GM12878 (cell line): ENCODE results near the gene NUAK2. TPM values are rescaled to one million over a fixed set of nuclear protein-coding genes. Genes with fewer than 3 reads are reported as not detected.

Experiments
- ATAC-seq: fragments of 200-7000 bp; cut with Tn5 transposase; 3 replicates; pipeline ENCODE4 v1.9.1; 2020; ENCODE audit warnings: mild to moderate bottlenecking, moderate library complexity
- BruUV-seq: library from RNA; stranded (reverse); fragments of 400-500 nt; replicated peaks from 2 replicates; lab custom pipeline; 2021; lab: Mats Ljungman, UMichigan
- CTCF ChIA-PET: fragments of 300-600 bp; sonication (Branson Sonifier 250); formaldehyde crosslinking; extraction: SDS; loops from one replicate; lab custom pipeline; 2021; ENCODE audit warnings: inconsistent platforms; lab: Yijun Ruan, JAX
- POLR2A ChIA-PET: fragments of 350-600 bp; formaldehyde crosslinking; extraction: SDS; loops from one replicate; lab custom pipeline; 2021; ENCODE audit warnings: inconsistent platforms; lab: Charles Lee
- RAD21 ChIA-PET: fragments of 300-600 bp; sonication (Branson Sonifier 250); formaldehyde crosslinking; loops from one replicate; lab custom pipeline; 2023; ENCODE audit warnings: antibody characterized with exemption; ENCODE audit not compliant: unreplicated experiment; lab: Charles Lee
- SMC1A ChIA-PET: fragments of 300-600 bp; sonication (Branson Sonifier 250); formaldehyde crosslinking; loops from one replicate; lab custom pipeline; 2023; ENCODE audit not compliant: unreplicated experiment, uncharacterized antibody; lab: Charles Lee
- DNase-seq: peaks from one replicate; pipeline ENCODE4 v3.0.0-alpha.2; 2011; ENCODE audit warnings: low read depth, low spot score
- FAIRE-seq: peaks from 3 replicates; lab custom pipeline; 2011; peaks lifted over from hg19 to GRCh38; lab: Jason Lieb, UNC
- H2AFZ ChIP-seq: 2 replicates; pipeline ENCODE4 v1.6.0; 2011; ENCODE audit warnings: low read depth, low read length, control low read depth; ENCODE audit not compliant: control insufficient read depth
- H3K27ac ChIP-seq: 2 replicates; pipeline ENCODE4 v1.5.1; 2011; ENCODE audit warnings: control low read depth; ENCODE audit not compliant: control insufficient read depth, insufficient read depth
- H3K27me3 ChIP-seq, 2 experiments: replicated peaks in 1 of 2; 2 replicates each; pipeline versions ENCODE4 v1.6.0 to v1.6.1; 2011; ENCODE audit warnings: low read length in 1 of 2; ENCODE audit not compliant: control insufficient read depth in 2 of 2, insufficient read depth in 2 of 2
- H3K36me3 ChIP-seq, 2 experiments: 2 replicates each; pipeline ENCODE4 v1.5.1; 2011; ENCODE audit warnings: low read length in 1 of 2; ENCODE audit not compliant: control insufficient read depth in 2 of 2, insufficient read depth in 2 of 2
- H3K4me1 ChIP-seq: 2 replicates; pipeline ENCODE4 v1.6.1; 2011; ENCODE audit warnings: mild to moderate bottlenecking, low read length, moderate library complexity, mixed read lengths; ENCODE audit not compliant: control insufficient read depth, insufficient read depth
- H3K4me2 ChIP-seq: 2 replicates; pipeline ENCODE4 v1.6.0; 2011; ENCODE audit warnings: control low read depth; ENCODE audit not compliant: control insufficient read depth, insufficient read depth
- H3K4me3 ChIP-seq: fragments of 200-600 bp; sonication (generic); 2 replicates; pipeline ENCODE4 v1.5.1; 2016
- H3K79me2 ChIP-seq: 2 replicates; pipeline ENCODE4 v1.6.0; 2011; ENCODE audit warnings: low read length; ENCODE audit not compliant: control insufficient read depth, insufficient read depth
- H3K9ac ChIP-seq: 2 replicates; pipeline ENCODE4 v1.8.0; 2011; ENCODE audit warnings: low read length, control low read depth, mixed read lengths; ENCODE audit not compliant: control insufficient read depth, insufficient read depth
- H3K9me3 ChIP-seq: replicated peaks from 3 replicates; pipeline ENCODE4 v1.5.1; 2011; ENCODE audit warnings: mild to moderate bottlenecking, low read length; ENCODE audit not compliant: control insufficient read depth, insufficient read depth
- H4K20me1 ChIP-seq: 2 replicates; pipeline ENCODE4 v1.6.0; 2011; ENCODE audit not compliant: control insufficient read depth, insufficient read depth
- ATF2 ChIP-seq: IDR thresholded peaks from 2 replicates; pipeline ENCODE4 v1.6.1; 2012; ENCODE audit warnings: low read length, inconsistent platforms
- EED ChIP-seq: sonication (generic); IDR thresholded peaks from 2 replicates; pipeline ENCODE4 v1.6.1; 2016; ENCODE audit warnings: antibody characterized with exemption, low read depth
- EGR1 ChIP-seq, 2 experiments: IDR thresholded peaks; 1 replicate in 1 of 2; 2 replicates in 1 of 2; pipeline ENCODE4 v1.6.1; 2011 to 2012; ENCODE audit warnings: low read depth in 2 of 2, low read length in 2 of 2, borderline replicate concordance in 1 of 2, mild to moderate bottlenecking in 1 of 2, moderate library complexity in 1 of 2
- GABPA ChIP-seq: IDR thresholded peaks from 2 replicates; pipeline ENCODE4 v1.6.1; 2014; ENCODE audit warnings: antibody characterized with exemption, low read depth, mild to moderate bottlenecking, inconsistent platforms
- IKZF2 ChIP-seq, 2 experiments: fragments of 450-650 bp; IDR thresholded peaks; 2 replicates each; pipeline ENCODE4 v1.6.1; 2017; ENCODE audit warnings: mild to moderate bottlenecking in 2 of 2, moderate library complexity in 2 of 2
- JUNB ChIP-seq: IDR thresholded peaks from 2 replicates; pipeline ENCODE4 v1.6.1; 2016; ENCODE audit warnings: antibody characterized with exemption, mild to moderate bottlenecking
- LARP7 ChIP-seq: fragments of 450-650 bp; IDR thresholded peaks from 2 replicates; pipeline ENCODE4 v1.6.1; 2017; ENCODE audit warnings: mild to moderate bottlenecking
- MXI1 ChIP-seq: fragments of 150-350 bp; IDR thresholded peaks from 2 replicates; pipeline ENCODE4 v1.6.1; 2011; ENCODE audit warnings: low read depth, mild to moderate bottlenecking, inconsistent platforms, low read length, improper control_type of control experiment
- NR2C2 ChIP-seq: IDR thresholded peaks from 2 replicates; pipeline ENCODE4 v1.6.1; 2011; ENCODE audit warnings: borderline replicate concordance, low read depth; ENCODE audit not compliant: control insufficient read depth, insufficient read length
- RELA ChIP-seq: fragments of 450-650 bp; IDR thresholded peaks from 2 replicates; pipeline ENCODE4 v1.8.0; 2014; ENCODE audit warnings: borderline replicate concordance; ENCODE audit not compliant: partially characterized antibody
- ZNF274 ChIP-seq: IDR thresholded peaks from one replicate; pipeline ENCODE4 v1.8.0; 2011; ENCODE audit not compliant: insufficient read length, insufficient read depth
- WGBS: methylation state at CpG from one replicate; pipeline ENCODE4 v1.1.6; 2016; ENCODE audit warnings: low lambda C conversion rate; ENCODE audit not compliant: insufficient replicate concordance, insufficient coverage; ENCODE audit errors: missing lambda C conversion rate; 5-methylcytosine and 5-hydroxymethylcytosine counted together
- in situ Hi-C: fragments of 300-500 bp; cut with MboI; formaldehyde crosslinking; loops from 9 replicates; pipeline ENCODE4 v1.14.3; 2018; ENCODE audit warnings: mixed read lengths
- intact Hi-C: fragments of 100-400 bp; cut with micrococcal nuclease; formaldehyde crosslinking; loops from one replicate; pipeline ENCODE4 v1.14.2; 2022; ENCODE audit not compliant: unreplicated experiment
- polyA plus RNA-seq, 11 experiments: library from polyadenylated mRNA; depleted of rRNA in 4 of 11; unstranded in 6 of 11; stranded (reverse) in 5 of 11; fragments of >200 nt; fragmentation: Nextera tagmentation in 4 of 11; fragmentation: Illumina TruSeq in 1 of 11; extraction: Ambion mirVana in 4 of 11; extraction: Trizol in 1 of 11; gene quantifications; 1 replicate in 1 of 11; 2 replicates in 10 of 11; pipeline versions ENCODE4 v1.2.1 to v1.2.3, GENCODE V29; 2011 to 2016; ENCODE audit warnings: inconsistent platforms in 2 of 11, missing spikeins in 2 of 11, low read depth in 1 of 11
- total RNA-seq, 4 experiments: library from RNA; depleted of rRNA in 3 of 4; stranded (reverse); fragments of >200 nt in 3 of 4; fragmentation: Illumina TruSeq in 1 of 4; extraction: Trizol in 1 of 4; gene quantifications; 2 replicates each; pipeline versions ENCODE4 v1.2.1 to v1.2.3, GENCODE V29; 2013 to 2021
- TF ChIP-seq, protein P1 (sequence below): fragments of 450-650 bp; IDR thresholded peaks from 2 replicates; pipeline ENCODE4 v1.6.1; 2014; ENCODE audit warnings: mild to moderate bottlenecking
- TF ChIP-seq, protein P2 (sequence below): IDR thresholded peaks from 2 replicates; pipeline ENCODE4 v1.6.1; 2011; ENCODE audit warnings: borderline replicate concordance, low read depth, mild to moderate bottlenecking, moderate library complexity, low read length; ENCODE audit not compliant: insufficient read depth, poor library complexity, severe bottlenecking

NUAK2 gene
- total and polyA plus RNA-seq, 10 of the 15 experiments (the other 5 are each of a cell fraction or from before 2014, with no cell fraction given) = 0.27 to 3.0 (median 1.2) TPM

GRCh38 chr1:205343431-205344065, 22.0 kb upstream of the NUAK2 start:
- in situ Hi-C loops (no loop called here), intact Hi-C loops (no loop called here)
- FAIRE-seq = no peak
- H3K4me2 ChIP-seq = no peak overlapping the region
- H3K4me3 ChIP-seq = no peak overlapping the region
- 24% methylated on average over 38 of the region's 63 CpGs for WGBS
- ChIA-PET POLR2A (no interaction called here), CTCF (no interaction called here), SMC1A (no interaction called here), RAD21 (no interaction called here)
- H3K79me2 ChIP-seq = no peaks in the 10 kb centered on the region
- H3K27ac ChIP-seq = no peak overlapping the region
- peaks cover 6% of the 10 kb centered on the region; the same call in 1 of the 2 replicates for H3K4me1 ChIP-seq
- no peak for DNase-seq
- H3K9me3 ChIP-seq = no peaks in the 10 kb centered on the region; the same call in 2 of the 3 replicates
- no peaks in the 10 kb centered on the region for H3K36me3 ChIP-seq
- no peak overlapping the region for H3K9ac ChIP-seq
- peaks cover 15 to 16% of the 10 kb centered on the region in 2 experiments for H3K27me3 ChIP-seq
- BruUV-seq = no TSS peak
- no peak for ATAC-seq
- no peak overlapping the region for H2AFZ ChIP-seq
- TF ChIP-seq ATF2 (no peak), EED (no peak), MXI1 (no peak), NR2C2 (no peak)
- H4K20me1 ChIP-seq = no peaks in the 10 kb centered on the region; the same call in 1 of the 2 replicates

GRCh38 chr1:205342986-205343385, 21.4 kb upstream of the NUAK2 start:
- no peaks in the 10 kb centered on the region; the same call in 2 of the 3 replicates for H3K9me3 ChIP-seq
- no peak for ATAC-seq
- H3K27ac ChIP-seq = no peak overlapping the region
- in situ Hi-C loops = no loop called here
- RAD21 ChIA-PET = no interaction called here
- CTCF ChIA-PET = interaction anchor here (1.0 to 1.2 kb wide), 2 partner anchors 11 to 182 kb away, joined by 3 to 6 read pairs; no protein-coding TSS in a partner anchor
- H3K9ac ChIP-seq = no peak overlapping the region
- H3K4me2 ChIP-seq = no peak overlapping the region
- H4K20me1 ChIP-seq = no peaks in the 10 kb centered on the region; the same call in 1 of the 2 replicates
- no peak for FAIRE-seq
- H3K79me2 ChIP-seq = no peaks in the 10 kb centered on the region
- intact Hi-C loops = no loop called here
- H3K36me3 ChIP-seq = no peaks in the 10 kb centered on the region
- H3K27me3 ChIP-seq = peaks cover 15 to 16% of the 10 kb centered on the region in 2 experiments
- SMC1A ChIA-PET = interaction anchor here (1.0 kb wide), 1 partner anchor 11 kb away, joined by 3 read pairs; no protein-coding TSS in a partner anchor
- no TSS peak for BruUV-seq
- no peak overlapping the region for H3K4me3 ChIP-seq
- no peak overlapping the region for H2AFZ ChIP-seq
- 35% methylated on average over 12 of the region's 12 CpGs for WGBS
- peaks cover 6% of the 10 kb centered on the region; the same call in 1 of the 2 replicates for H3K4me1 ChIP-seq
- no peak for DNase-seq
- POLR2A ChIA-PET = no interaction called here
- no peak for TF ChIP-seq ZNF274
- TF ChIP-seq EGR1 (IDR thresholded peaks at IDR 0.05; ENCODE audit: borderline replicate concordance in 1 of 2, low read depth in 2 of 2, low read length in 2 of 2) = no peak
- TF ChIP-seq IKZF2 (IDR thresholded peaks at IDR 0.05) = no peak
- TF ChIP-seq RELA = no peak
- TF ChIP-seq JUNB = no peak
- TF ChIP-seq, protein P1, sequence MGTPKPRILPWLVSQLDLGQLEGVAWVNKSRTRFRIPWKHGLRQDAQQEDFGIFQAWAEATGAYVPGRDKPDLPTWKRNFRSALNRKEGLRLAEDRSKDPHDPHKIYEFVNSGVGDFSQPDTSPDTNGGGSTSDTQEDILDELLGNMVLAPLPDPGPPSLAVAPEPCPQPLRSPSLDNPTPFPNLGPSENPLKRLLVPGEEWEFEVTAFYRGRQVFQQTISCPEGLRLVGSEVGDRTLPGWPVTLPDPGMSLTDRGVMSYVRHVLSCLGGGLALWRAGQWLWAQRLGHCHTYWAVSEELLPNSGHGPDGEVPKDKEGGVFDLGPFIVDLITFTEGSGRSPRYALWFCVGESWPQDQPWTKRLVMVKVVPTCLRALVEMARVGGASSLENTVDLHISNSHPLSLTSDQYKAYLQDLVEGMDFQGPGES = no peak
- no peak for TF ChIP-seq NR2C2
- no peak for TF ChIP-seq LARP7
- TF ChIP-seq, protein P2, sequence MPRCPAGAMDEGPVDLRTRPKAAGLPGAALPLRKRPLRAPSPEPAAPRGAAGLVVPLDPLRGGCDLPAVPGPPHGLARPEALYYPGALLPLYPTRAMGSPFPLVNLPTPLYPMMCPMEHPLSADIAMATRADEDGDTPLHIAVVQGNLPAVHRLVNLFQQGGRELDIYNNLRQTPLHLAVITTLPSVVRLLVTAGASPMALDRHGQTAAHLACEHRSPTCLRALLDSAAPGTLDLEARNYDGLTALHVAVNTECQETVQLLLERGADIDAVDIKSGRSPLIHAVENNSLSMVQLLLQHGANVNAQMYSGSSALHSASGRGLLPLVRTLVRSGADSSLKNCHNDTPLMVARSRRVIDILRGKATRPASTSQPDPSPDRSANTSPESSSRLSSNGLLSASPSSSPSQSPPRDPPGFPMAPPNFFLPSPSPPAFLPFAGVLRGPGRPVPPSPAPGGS = no peak
- TF ChIP-seq GABPA = no peak
